K562 (cell line): ENCODE measurements around the gene CAPRIN1.

ENCODE experiments used
- CBX8 ChIP-seq: fragments of 200-600 bp; sonication (generic); IDR thresholded peaks from 2 replicates; pipeline ENCODE4 v1.6.1; 2012; ENCODE audit warnings: borderline replicate concordance, mixed run types, low read depth, mild to moderate bottlenecking, moderate library complexity, mixed read lengths, low read length, control low read depth, inconsistent platforms; ENCODE audit not compliant: poor library complexity, severe bottlenecking; ENCODE audit errors: extremely low read depth
- CHD7 ChIP-seq: fragments of 200-600 bp; sonication (generic); IDR thresholded peaks from one replicate; pipeline ENCODE4 v1.6.1; 2012; ENCODE audit warnings: mild to moderate bottlenecking, low read depth, low read length, inconsistent platforms
- CTCF ChIP-seq, 3 experiments: IDR thresholded peaks in 2 of 3; conservative IDR thresholded peaks in 1 of 3; 2 replicates each; pipeline ENCODE4 v1.5.1; 2011 to 2012; ENCODE audit warnings: low read length in 3 of 3, mild to moderate bottlenecking in 3 of 3, control low read depth in 2 of 3, improper control_type of control experiment in 1 of 3, inconsistent platforms in 1 of 3, low read depth in 1 of 3, mixed read lengths in 1 of 3, moderate library complexity in 1 of 3; ENCODE audit not compliant: insufficient read depth in 2 of 3
- HDAC2 ChIP-seq: fragments of 450-650 bp; IDR thresholded peaks from 2 replicates; pipeline ENCODE4 v1.6.1; 2016; ENCODE audit warnings: mild to moderate bottlenecking
- KDM2B ChIP-seq: fragments of 250-450 bp; sonication (Bioruptor Pico); IDR thresholded peaks from 2 replicates; pipeline ENCODE4 v1.8.0; 2021; ENCODE audit warnings: mild to moderate bottlenecking, moderate library complexity
- POLR2A ChIP-seq: fragments of 450-650 bp; conservative IDR thresholded peaks from 2 replicates; pipeline ENCODE4 v1.6.1; 2016
- ZBTB43 ChIP-seq: sonication (generic); formaldehyde crosslinking; IDR thresholded peaks from 2 replicates; pipeline ENCODE4 v1.8.0; 2023; ENCODE audit warnings: mild to moderate bottlenecking, missing genetic modification reagents
- ZNF274 ChIP-seq: IDR thresholded peaks from 2 replicates; pipeline ENCODE4 v1.6.1; 2011; ENCODE audit warnings: low read depth, mild to moderate bottlenecking, low read length, moderate library complexity, borderline replicate concordance

- no peak for TF ChIP-seq CTCF (IDR thresholded peaks at IDR 0.05 in 2 of 3, conservative IDR thresholded peaks at IDR 0.05 in 1 of 3; ENCODE audit: insufficient read depth in 2 of 3, low read depth in 1 of 3, low read length in 3 of 3)
- no peak for TF ChIP-seq KDM2B
- no peak for TF ChIP-seq POLR2A
- TF ChIP-seq ZBTB43 (CRISPR knock-in tag) = no peak
- TF ChIP-seq HDAC2 = no peak
- TF ChIP-seq CHD7 = no peak
- no peak for TF ChIP-seq CBX8
- TF ChIP-seq ZNF274 = no peak
Measured at GRCh38 chr11:34036456-34036855, 15.1 kb upstream of the CAPRIN1 start.
